ENCODE data around the gene CLIP2.
A peak's percentile ranks its signal among the peaks of the same experiment; 100 is the strongest.
"Not testable (repeated sequence)": the region's sequence is repeated elsewhere in the genome, so short reads cannot be mapped to it uniquely, and the experiment has no call there.

CLIP2 gene

DNA sequence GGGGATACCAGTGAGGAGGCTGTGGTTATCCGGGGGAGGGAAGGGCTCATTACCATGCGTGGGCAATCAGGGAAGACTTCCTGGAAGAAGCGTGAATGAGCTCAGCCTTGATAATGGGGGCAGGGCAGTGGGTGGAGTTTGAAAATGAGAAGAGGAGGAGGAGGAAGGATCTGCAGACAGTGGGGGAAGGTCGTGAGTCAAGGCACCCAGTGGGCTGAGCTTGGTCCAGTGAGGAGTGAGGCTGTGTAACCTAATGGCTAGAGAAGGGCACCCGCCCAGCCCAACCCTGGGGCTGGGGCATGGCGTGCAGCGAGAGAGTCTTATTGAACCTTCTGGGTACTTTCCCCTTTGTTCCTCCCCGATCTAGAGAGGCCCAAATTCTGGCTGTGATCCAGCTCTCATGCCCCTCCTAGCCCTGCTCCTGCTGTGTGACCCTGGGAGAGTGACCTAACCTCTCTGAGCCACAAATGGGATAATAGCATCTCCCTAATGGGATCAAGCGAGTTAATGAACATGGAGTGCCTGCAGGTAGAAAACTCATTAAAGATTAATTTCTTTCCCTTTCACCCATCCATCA, 31.5 kb downstream of the CLIP2 start:
- H3K4me3 ChIP-seq (replicated peaks; ENCODE audit: low read depth, low read length), result no peak overlapping the region
- no peak for DNase-seq (ENCODE audit: low read depth)
- TF ChIP-seq, protein P1, sequence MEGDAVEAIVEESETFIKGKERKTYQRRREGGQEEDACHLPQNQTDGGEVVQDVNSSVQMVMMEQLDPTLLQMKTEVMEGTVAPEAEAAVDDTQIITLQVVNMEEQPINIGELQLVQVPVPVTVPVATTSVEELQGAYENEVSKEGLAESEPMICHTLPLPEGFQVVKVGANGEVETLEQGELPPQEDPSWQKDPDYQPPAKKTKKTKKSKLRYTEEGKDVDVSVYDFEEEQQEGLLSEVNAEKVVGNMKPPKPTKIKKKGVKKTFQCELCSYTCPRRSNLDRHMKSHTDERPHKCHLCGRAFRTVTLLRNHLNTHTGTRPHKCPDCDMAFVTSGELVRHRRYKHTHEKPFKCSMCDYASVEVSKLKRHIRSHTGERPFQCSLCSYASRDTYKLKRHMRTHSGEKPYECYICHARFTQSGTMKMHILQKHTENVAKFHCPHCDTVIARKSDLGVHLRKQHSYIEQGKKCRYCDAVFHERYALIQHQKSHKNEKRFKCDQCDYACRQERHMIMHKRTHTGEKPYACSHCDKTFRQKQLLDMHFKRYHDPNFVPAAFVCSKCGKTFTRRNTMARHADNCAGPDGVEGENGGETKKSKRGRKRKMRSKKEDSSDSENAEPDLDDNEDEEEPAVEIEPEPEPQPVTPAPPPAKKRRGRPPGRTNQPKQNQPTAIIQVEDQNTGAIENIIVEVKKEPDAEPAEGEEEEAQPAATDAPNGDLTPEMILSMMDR (IDR thresholded peaks at IDR 0.05; ENCODE audit: low read length, missing control alignments), result no peak

- not testable (repeated sequence) for H3K4me3 ChIP-seq (replicated peaks; ENCODE audit: low read depth, low read length); DNase-seq (ENCODE audit: low read depth)
Measured at GRCh38 chr7:74322892-74323291, 33.7 kb downstream of the CLIP2 start.

GRCh38 chr7:74324531-74325209, 35.5 kb downstream of the CLIP2 start:
- DNase-seq (ENCODE audit: low read depth), result no peak
- TF ChIP-seq, protein P1 (IDR thresholded peaks at IDR 0.05; ENCODE audit: low read length, missing control alignments), result no peak
- no peak overlapping the region for H3K4me3 ChIP-seq (replicated peaks; ENCODE audit: low read depth, low read length)

DNA sequence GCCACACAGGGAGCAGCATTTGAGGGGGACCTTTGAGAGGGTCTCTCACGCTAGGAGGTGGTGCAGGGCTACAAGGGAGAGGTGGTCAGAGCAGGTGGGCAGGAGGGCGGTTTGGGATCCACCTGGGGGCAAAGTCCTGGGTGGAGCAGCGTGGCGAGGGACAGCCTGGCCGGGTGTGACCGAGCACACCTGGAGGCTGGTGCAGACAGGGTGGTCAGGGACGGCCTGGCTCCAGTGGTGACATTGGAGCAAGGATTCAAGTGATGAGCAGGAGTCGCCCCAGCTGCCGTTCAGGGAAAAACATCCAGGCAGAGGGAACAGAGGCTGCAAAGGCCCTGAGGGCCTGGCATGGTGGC, 36.0 kb downstream of the CLIP2 start:
- TF ChIP-seq, protein P1 (IDR thresholded peaks at IDR 0.05; ENCODE audit: low read length, missing control alignments), result no peak

GRCh38 chr7:74329225-74329624, 40.0 kb downstream of the CLIP2 start:
- H3K4me3 ChIP-seq (replicated peaks; ENCODE audit: low read depth, low read length), result no peak overlapping the region
- no peak for DNase-seq (ENCODE audit: low read depth)
- TF ChIP-seq, protein P1 (IDR thresholded peaks at IDR 0.05; ENCODE audit: low read length, missing control alignments), result no peak

More for the DNA sequence above, 36.0 kb downstream of the CLIP2 start:
- no peak overlapping the region for H3K4me3 ChIP-seq (replicated peaks; ENCODE audit: low read depth, low read length)
- DNase-seq (ENCODE audit: low read depth), result no peak

- TF ChIP-seq, protein P1 (IDR thresholded peaks at IDR 0.05; ENCODE audit: low read length, missing control alignments), result no peak
- DNase-seq (ENCODE audit: low read depth), result no peak
Measured at GRCh38 chr7:74332373-74333176, 43.4 kb downstream of the CLIP2 start.

DNA sequence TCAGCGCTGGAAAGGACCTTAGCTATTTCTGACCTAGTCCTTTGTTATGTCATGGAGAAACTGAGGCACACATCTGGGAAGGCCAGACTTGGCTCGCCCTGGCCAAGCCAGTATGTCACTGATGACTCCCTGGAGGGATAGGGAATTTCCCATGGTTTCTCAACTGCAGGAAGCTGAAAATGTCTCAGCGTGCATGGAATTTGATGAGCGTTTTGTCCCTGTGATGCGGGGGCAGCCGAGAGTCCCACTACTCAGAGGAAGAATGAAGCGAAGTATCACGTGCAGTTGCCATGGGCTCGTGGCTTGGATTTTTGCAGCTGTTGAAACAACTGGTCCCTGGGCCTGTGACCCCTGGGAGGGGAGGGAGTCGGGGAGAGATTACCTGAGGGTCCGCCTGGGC, 44.8 kb downstream of the CLIP2 start:
- TF ChIP-seq, protein P1 (IDR thresholded peaks at IDR 0.05; ENCODE audit: low read length, missing control alignments), result no peak
- no peak overlapping the region for H3K4me3 ChIP-seq (replicated peaks; ENCODE audit: low read depth, low read length)
- DNase-seq (ENCODE audit: low read depth), result peak; percentile 84

More at GRCh38 chr7:74332373-74333176, 43.4 kb downstream of the CLIP2 start:
- H3K4me3 ChIP-seq (replicated peaks; ENCODE audit: low read depth, low read length), result no peak overlapping the region
